IMR-90 (cell line): ENCODE results near the gene COA4. TPM values are rescaled to one million over a fixed set of nuclear protein-coding genes. Genes with fewer than 3 reads are reported as not detected.

Source experiments
- ATAC-seq: fragments of 200-7000 bp; cut with Tn5 transposase; 2 replicates; pipeline ENCODE4 v1.9.1; 2020; ENCODE audit warnings: low read depth, mild to moderate bottlenecking, moderate library complexity
- BruUV-seq: library from RNA; stranded (reverse); fragments of 400-500 nt; replicated peaks from 2 replicates; lab custom pipeline; 2021; lab: Mats Ljungman, UMichigan
- CTCF ChIA-PET: fragments of 300-600 bp; formaldehyde crosslinking; extraction: SDS; loops from one replicate; lab custom pipeline; 2021; ENCODE audit warnings: antibody characterized with exemption; lab: Yijun Ruan, JAX
- POLR2A ChIA-PET: fragments of 300-600 bp; sonication (Branson Sonifier 250); formaldehyde crosslinking; loops from one replicate; lab custom pipeline; 2022; ENCODE audit warnings: antibody characterized with exemption; ENCODE audit not compliant: unreplicated experiment; lab: Charles Lee
- DNase-seq: peaks from one replicate; pipeline ENCODE4 v3.0.0; 2013
- H2AFZ ChIP-seq: replicated peaks from 2 replicates; pipeline ENCODE3; 2013; ENCODE audit warnings: low read length, mild to moderate bottlenecking; ENCODE audit not compliant: poor library complexity
- H2AK5ac ChIP-seq: 2 replicates; pipeline ENCODE4 v1.6.1; 2013; ENCODE audit warnings: low read depth, low read length, inconsistent platforms
- H2AK9ac ChIP-seq: replicated peaks from 2 replicates; pipeline ENCODE3; 2013; ENCODE audit warnings: mild to moderate bottlenecking, low read depth, low read length, moderate library complexity; ENCODE audit not compliant: poor library complexity
- H2BK120ac ChIP-seq: 2 replicates; pipeline ENCODE4 v1.6.1; 2013; ENCODE audit warnings: low read depth, low read length, inconsistent platforms
- H2BK15ac ChIP-seq: 3 replicates; pipeline ENCODE4 v1.6.1; 2013; ENCODE audit warnings: low read depth, low read length, inconsistent platforms
- H2BK20ac ChIP-seq: 2 replicates; pipeline ENCODE4 v1.6.1; 2013; ENCODE audit warnings: low read depth, mild to moderate bottlenecking, inconsistent platforms, low read length, moderate library complexity
- H2BK5ac ChIP-seq: 2 replicates; pipeline ENCODE4 v1.6.1; 2013; ENCODE audit warnings: mild to moderate bottlenecking, low read depth, low read length, inconsistent platforms; ENCODE audit not compliant: poor library complexity, severe bottlenecking
- H3K14ac ChIP-seq: replicated peaks from 2 replicates; pipeline ENCODE4 v1.6.1; 2013; ENCODE audit warnings: low read depth, low read length, inconsistent platforms
- H3K18ac ChIP-seq: 2 replicates; pipeline ENCODE4 v1.6.1; 2013; ENCODE audit warnings: low read depth, low read length, control low read depth
- H3K23ac ChIP-seq: 2 replicates; pipeline ENCODE4 v1.6.1; 2013; ENCODE audit warnings: low read depth, low read length, inconsistent platforms
- H3K27ac ChIP-seq: 2 replicates; pipeline ENCODE4 v1.5.1; 2013; ENCODE audit warnings: mild to moderate bottlenecking, control low read depth, low read length; ENCODE audit not compliant: insufficient read depth
- H3K27me3 ChIP-seq: 2 replicates; pipeline ENCODE4 v1.6.1; 2013; ENCODE audit warnings: low read length; ENCODE audit not compliant: control insufficient read depth, insufficient read depth
- H3K36me3 ChIP-seq: 2 replicates; pipeline ENCODE4 v1.6.1; 2013; ENCODE audit warnings: low read length, mixed read lengths; ENCODE audit not compliant: control insufficient read depth, insufficient read depth
- H3K4ac ChIP-seq: 2 replicates; pipeline ENCODE4 v1.6.1; 2013; ENCODE audit warnings: low read depth, low read length, inconsistent platforms
- H3K4me1 ChIP-seq: 2 replicates; pipeline ENCODE4 v1.6.1; 2013; ENCODE audit warnings: low read length, mixed read lengths; ENCODE audit not compliant: control insufficient read depth, insufficient read depth
- H3K4me2 ChIP-seq: 2 replicates; pipeline ENCODE4 v1.6.1; 2013; ENCODE audit warnings: low read depth, mild to moderate bottlenecking, control low read depth, low read length, moderate library complexity
- H3K4me3 ChIP-seq: 2 replicates; pipeline ENCODE4 v1.5.1; 2013; ENCODE audit warnings: low read depth, mild to moderate bottlenecking, control low read depth, low read length, moderate library complexity; ENCODE audit not compliant: insufficient read depth
- H3K56ac ChIP-seq: 2 replicates; pipeline ENCODE4 v1.6.1; 2013; ENCODE audit warnings: low read length, inconsistent platforms; ENCODE audit not compliant: insufficient read depth; ENCODE audit errors: extremely low read depth
- H3K79me1 ChIP-seq, 2 experiments: 2 replicates each; pipeline ENCODE4 v1.6.1; 2013; ENCODE audit warnings: low read length in 2 of 2, inconsistent platforms in 1 of 2, low read depth in 1 of 2
- H3K9ac ChIP-seq: 2 replicates; pipeline ENCODE4 v1.6.1; 2013; ENCODE audit warnings: low read depth, low read length, control low read depth
- H3K9me1 ChIP-seq: 2 replicates; pipeline ENCODE4 v1.6.1; 2013; ENCODE audit warnings: low read length, inconsistent platforms; ENCODE audit not compliant: insufficient read depth
- H3K9me3 ChIP-seq: 2 replicates; pipeline ENCODE4 v1.6.1; 2013; ENCODE audit warnings: low read length; ENCODE audit not compliant: control insufficient read depth, insufficient read depth
- H4K20me1 ChIP-seq: 2 replicates; pipeline ENCODE4 v1.6.1; 2013; ENCODE audit warnings: low read length, inconsistent platforms; ENCODE audit not compliant: insufficient read depth
- H4K5ac ChIP-seq: 2 replicates; pipeline ENCODE4 v1.6.1; 2013; ENCODE audit warnings: mild to moderate bottlenecking, low read depth, low read length, control low read depth
- H4K8ac ChIP-seq, 2 experiments: 2 replicates each; pipeline ENCODE4 v1.6.1; 2013; ENCODE audit warnings: low read depth in 2 of 2, low read length in 2 of 2, control low read depth in 1 of 2, inconsistent platforms in 1 of 2
- H4K91ac ChIP-seq: 2 replicates; pipeline ENCODE4 v1.6.1; 2013; ENCODE audit warnings: low read depth, low read length, inconsistent platforms; ENCODE audit not compliant: insufficient read depth
- BHLHE40 ChIP-seq: fragments of 150-350 bp; IDR thresholded peaks from 2 replicates; pipeline ENCODE4 v1.6.1; 2016; ENCODE audit warnings: mild to moderate bottlenecking, low read depth, low read length
- CEBPB ChIP-seq: IDR thresholded peaks from 2 replicates; pipeline ENCODE4 v1.6.1; 2012; ENCODE audit warnings: low read depth, low read length, improper control_type of control experiment
- CHD1 ChIP-seq: IDR thresholded peaks from 2 replicates; pipeline ENCODE4 v1.6.1; 2012; ENCODE audit warnings: low read depth, low read length, improper control_type of control experiment
- CTCF ChIP-seq: conservative IDR thresholded peaks from 2 replicates; pipeline ENCODE4 v1.5.1; 2012; ENCODE audit warnings: mild to moderate bottlenecking, low read depth, low read length, improper control_type of control experiment
- ELK1 ChIP-seq: fragments of 150-350 bp; IDR thresholded peaks from 2 replicates; pipeline ENCODE4 v1.6.1; 2016; ENCODE audit warnings: low read depth, mild to moderate bottlenecking, low read length, moderate library complexity, borderline replicate concordance
- FOS ChIP-seq: fragments of 150-350 bp; IDR thresholded peaks from 2 replicates; pipeline ENCODE4 v1.6.1; 2016; ENCODE audit warnings: low read depth, low read length
- MAFK ChIP-seq: IDR thresholded peaks from 2 replicates; pipeline ENCODE4 v1.6.1; 2012; ENCODE audit warnings: low read depth, low read length, improper control_type of control experiment
- MAZ ChIP-seq: IDR thresholded peaks from 2 replicates; pipeline ENCODE4 v1.6.1; 2012; ENCODE audit warnings: low read depth, mild to moderate bottlenecking, low read length, improper control_type of control experiment, moderate library complexity, borderline replicate concordance
- MXI1 ChIP-seq: IDR thresholded peaks from 2 replicates; pipeline ENCODE4 v1.6.1; 2012; ENCODE audit warnings: low read depth, mild to moderate bottlenecking, low read length, moderate library complexity, borderline replicate concordance
- NFE2L2 ChIP-seq: fragments of 150-350 bp; IDR thresholded peaks from 2 replicates; pipeline ENCODE4 v1.6.1; 2016; ENCODE audit warnings: low read depth, mild to moderate bottlenecking, low read length
- POLR2A ChIP-seq: IDR thresholded peaks from 2 replicates; pipeline ENCODE4 v1.6.1; 2012; ENCODE audit warnings: mild to moderate bottlenecking, low read depth, low read length
- RAD21 ChIP-seq: IDR thresholded peaks from 2 replicates; pipeline ENCODE4 v1.6.1; 2012; ENCODE audit warnings: low read length, improper control_type of control experiment
- RCOR1 ChIP-seq: IDR thresholded peaks from 2 replicates; pipeline ENCODE4 v1.6.1; 2012; ENCODE audit warnings: mild to moderate bottlenecking, low read length, improper control_type of control experiment; ENCODE audit not compliant: insufficient replicate concordance
- RFX5 ChIP-seq: IDR thresholded peaks from 2 replicates; pipeline ENCODE4 v1.8.0; 2012; ENCODE audit warnings: low read depth, mild to moderate bottlenecking, low read length, moderate library complexity
- SMC3 ChIP-seq: fragments of 150-350 bp; IDR thresholded peaks from 2 replicates; pipeline ENCODE4 v1.6.1; 2016; ENCODE audit warnings: low read depth, mild to moderate bottlenecking, antibody characterized with exemption, low read length, moderate library complexity
- USF2 ChIP-seq: fragments of 150-350 bp; IDR thresholded peaks from 2 replicates; pipeline ENCODE4 v1.6.1; 2017; ENCODE audit warnings: mild to moderate bottlenecking, antibody characterized with exemption, low read length, low read depth
- WGBS, 2 experiments: methylation state at CpG; one replicate each; pipeline versions ENCODE4 v1.1.5 to v1.1.7; 2013; ENCODE audit warnings: missing lambda C conversion rate in 2 of 2; ENCODE audit not compliant: insufficient read length in 1 of 2; ENCODE audit errors: extremely low coverage in 2 of 2; 5-methylcytosine and 5-hydroxymethylcytosine counted together
- dilution Hi-C: fragments of 300-500 bp; cut with HindIII; formaldehyde crosslinking; loops from one replicate; pipeline ENCODE4 v1.14.3; 2018; ENCODE audit warnings: low sequenced_read_pairs; ENCODE audit not compliant: unreplicated experiment
- in situ Hi-C: fragments of 300-500 bp; cut with MboI; formaldehyde crosslinking; loops from 3 replicates; pipeline ENCODE4 v1.14.3; 2019; ENCODE audit warnings: low sequenced_read_pairs, inconsistent platforms, mixed read lengths
- intact Hi-C: fragments of 100-400 bp; cut with micrococcal nuclease; formaldehyde crosslinking; loops from 2 replicates; pipeline ENCODE4 v1.10.0; 2022
- polyA plus RNA-seq, 3 experiments: library from polyadenylated mRNA; depleted of rRNA; stranded (reverse); fragments of >200 nt; gene quantifications; 2 replicates each; pipeline ENCODE4 v1.2.3, GENCODE V29; 2012; ENCODE audit warnings: low replicate concordance in 1 of 3
- total RNA-seq: library from RNA; depleted of rRNA; stranded (reverse); fragments of >200 nt; gene quantifications from 2 replicates; pipeline ENCODE4 v1.2.3, GENCODE V29; 2012

The COA4 gene
- total and polyA plus RNA-seq, 2 of the 4 experiments (the other 2 are of a cell fraction): 78.0 to 97.4 TPM

GRCh38 chr11:73830261-73830660 is 46.4 kb downstream of the COA4 start:
- H4K8ac ChIP-seq: no peak overlapping the region
- H3K79me1 ChIP-seq: no peaks in the 10 kb centered on the region
- dilution Hi-C loops (no loop called here), in situ Hi-C loops (no loop called here), intact Hi-C loops (no loop called here)
- H3K23ac ChIP-seq: no peak overlapping the region
- DNase-seq: no peak
- H4K5ac ChIP-seq: no peak overlapping the region
- POLR2A ChIA-PET: no interaction called here
- no peaks in the 10 kb centered on the region for H3K9me3 ChIP-seq
- H3K27me3 ChIP-seq: no peaks in the 10 kb centered on the region
- H3K27ac ChIP-seq: no peak overlapping the region
- H2BK5ac ChIP-seq: no peak overlapping the region
- no peak overlapping the region for H3K9ac ChIP-seq
- no peak overlapping the region for H2BK20ac ChIP-seq
- no peak overlapping the region for H2AK9ac ChIP-seq
- no CpG with 5 or more reads among the region's 1 CpG for WGBS, 2 experiments
- H3K18ac ChIP-seq: no peak overlapping the region
- no peaks in the 10 kb centered on the region for H3K4me1 ChIP-seq
- H4K91ac ChIP-seq: no peak overlapping the region
- no peak overlapping the region for H2AK5ac ChIP-seq
- H3K56ac ChIP-seq: no peak overlapping the region
- CTCF ChIA-PET: no interaction called here
- no peak overlapping the region for H2BK15ac ChIP-seq
- no peak overlapping the region for H3K4me3 ChIP-seq
- H3K9me1 ChIP-seq: no peaks in the 10 kb centered on the region
- H3K4ac ChIP-seq: no peak overlapping the region
- no TSS peak for BruUV-seq
- H4K20me1 ChIP-seq: no peaks in the 10 kb centered on the region
- H2BK120ac ChIP-seq: no peak overlapping the region
- no peak for TF ChIP-seq RAD21
- no peak for TF ChIP-seq NFE2L2
- no peak for TF ChIP-seq MXI1
- no peak for TF ChIP-seq MAFK
- no peak for TF ChIP-seq BHLHE40
- no peak for TF ChIP-seq RCOR1
- no peak for TF ChIP-seq RFX5
- TF ChIP-seq CEBPB: no peak
- no peak for TF ChIP-seq MAZ
- no peak for TF ChIP-seq ELK1
- TF ChIP-seq CHD1: no peak
- no peak for TF ChIP-seq SMC3
- no peak for TF ChIP-seq CTCF
- TF ChIP-seq FOS: no peak
- TF ChIP-seq POLR2A: no peak
- TF ChIP-seq USF2: no peak
- no peak overlapping the region for H3K14ac ChIP-seq
- no peak overlapping the region for H3K4me2 ChIP-seq
- no peak overlapping the region for H2AFZ ChIP-seq
- no peaks in the 10 kb centered on the region; the same call in none of the 2 replicates for H3K36me3 ChIP-seq
- no peak for ATAC-seq
